ENCODE data around the gene EIF4E.

DNA sequence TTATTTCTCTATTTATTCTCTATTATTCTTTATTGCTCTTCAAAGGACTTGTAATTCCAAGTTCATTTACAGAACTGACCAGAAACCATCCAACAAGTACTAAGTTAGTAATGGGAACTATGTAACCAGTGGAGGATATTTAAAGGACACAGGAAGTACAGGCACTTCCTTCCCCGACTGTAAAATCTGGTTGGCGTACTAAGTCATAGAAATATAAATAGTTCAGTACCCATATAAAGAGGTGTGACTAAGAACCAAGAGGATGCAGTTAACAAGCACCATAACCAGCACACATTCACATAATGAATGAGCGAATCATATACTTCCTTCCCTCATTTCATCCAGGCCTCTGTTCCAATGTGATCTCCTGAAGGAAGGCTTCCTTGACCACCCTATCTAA is 3.6 kb upstream of the EIF4E start:
- no peak for TF ChIP-seq CTCF (IDR thresholded peaks at IDR 0.05)
- TF ChIP-seq POLR2A (IDR thresholded peaks at IDR 0.05) = no peak

Measured in upper lobe of left lung (tissue), 4 donors.